GM12873 (cell line): ENCODE measurements around the gene MBD3.

ENCODE experiments used
- CTCF ChIP-seq: IDR thresholded peaks from 2 replicates; pipeline ENCODE4 v1.5.1; 2012; ENCODE audit warnings: low read depth, mild to moderate bottlenecking, moderate library complexity, low read length, control low read depth; ENCODE audit not compliant: insufficient read depth; ENCODE audit errors: missing control alignments

Gene MBD3

GRCh38 chr19:1602091-1602707 is 9.5 kb upstream of the MBD3 start:
- no peak for TF ChIP-seq CTCF

DNA sequence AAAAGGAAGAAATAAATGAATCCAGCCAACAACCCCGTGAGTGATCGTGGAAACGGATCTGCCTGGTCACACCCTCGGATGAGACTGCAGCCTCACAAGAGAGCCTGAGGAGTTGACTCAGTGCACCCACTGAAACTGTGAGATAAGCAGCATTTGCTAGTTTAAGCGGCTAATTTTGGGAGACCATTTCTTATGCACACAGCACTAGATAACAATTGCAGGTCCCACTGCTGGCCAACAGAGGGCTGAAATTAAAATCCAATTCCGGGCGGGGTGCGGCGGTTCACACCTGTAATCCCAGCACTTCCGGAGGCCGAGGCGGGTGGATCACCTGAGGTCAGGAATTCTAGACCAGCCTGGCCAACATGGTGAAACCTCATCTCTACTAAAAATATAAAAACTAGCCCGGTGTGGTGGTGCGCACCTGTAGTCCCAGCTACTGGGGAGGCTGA is 9.0 kb upstream of the MBD3 start:
- TF ChIP-seq CTCF: no peak

DNA sequence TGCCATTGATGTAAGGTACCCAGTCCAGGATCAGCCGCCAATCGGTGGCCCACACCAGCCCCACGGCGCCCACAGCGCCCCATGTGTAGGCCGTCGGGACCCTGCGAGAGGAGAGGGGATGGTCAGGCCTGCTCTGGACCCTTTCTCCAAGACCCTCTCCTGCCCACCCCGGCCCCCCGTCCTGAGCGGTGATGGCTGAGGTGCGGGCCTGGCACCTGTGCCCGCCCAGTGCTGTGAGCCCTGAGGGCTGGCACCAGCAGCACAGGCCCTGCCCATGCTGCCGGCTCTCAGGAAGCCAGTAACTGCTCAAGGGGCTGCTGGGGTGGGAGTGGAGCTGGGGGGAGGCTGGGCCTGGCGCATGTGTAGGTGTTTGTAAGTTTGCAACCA is 6.8 kb upstream of the MBD3 start:
- no peak for TF ChIP-seq CTCF

DNA sequence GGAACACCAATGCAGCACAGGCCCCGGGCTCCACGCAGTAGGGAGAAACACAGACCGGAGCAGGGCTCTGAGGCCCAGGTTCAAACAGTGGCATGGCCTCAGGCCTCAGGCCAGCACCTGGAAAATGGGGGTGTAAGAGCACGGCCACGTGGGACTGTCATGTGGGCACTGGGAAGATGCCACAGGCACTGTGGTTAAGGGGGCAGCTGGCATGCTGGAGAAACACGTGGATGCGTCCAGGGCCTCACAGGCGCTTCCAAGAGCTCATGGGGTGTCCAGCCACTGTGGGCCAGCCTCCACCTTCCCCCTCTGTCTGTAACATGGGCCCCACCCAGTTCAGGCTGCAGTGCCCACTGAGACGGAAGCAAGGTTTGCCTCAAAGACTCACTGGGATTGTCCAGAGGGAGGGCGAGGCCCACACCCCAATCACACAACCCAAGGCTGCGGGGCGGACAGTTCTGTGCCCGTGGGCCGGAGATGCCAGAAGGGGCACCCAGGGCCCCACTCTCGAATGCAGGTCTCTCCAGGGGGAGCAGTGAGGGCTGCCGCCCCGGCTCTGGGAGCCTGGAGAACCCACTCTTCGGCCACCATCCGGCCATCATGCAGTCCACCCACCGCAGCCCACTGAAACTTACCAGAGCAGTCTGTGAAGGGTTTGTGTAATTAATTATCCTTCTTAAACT is 6.3 kb upstream of the MBD3 start:
- TF ChIP-seq CTCF: no peak

DNA sequence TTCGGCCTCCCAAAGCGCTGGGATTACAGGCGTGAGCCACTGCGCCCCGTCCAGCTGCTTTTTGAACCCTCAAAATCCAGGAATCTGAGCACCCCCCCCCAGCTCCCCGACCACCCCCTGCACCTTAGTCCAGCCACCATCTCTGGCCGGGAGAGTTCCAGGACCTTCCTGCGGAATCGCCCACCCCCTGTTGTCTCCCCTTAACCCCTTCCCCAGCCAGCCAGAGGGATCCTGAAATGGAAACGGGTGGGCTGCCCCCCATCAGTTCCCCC is 772 bp upstream of the MBD3 start:
- TF ChIP-seq CTCF: no peak

GRCh38 chr19:1592024-1592754 is 476 bp downstream of the MBD3 start:
- no peak for TF ChIP-seq CTCF

DNA sequence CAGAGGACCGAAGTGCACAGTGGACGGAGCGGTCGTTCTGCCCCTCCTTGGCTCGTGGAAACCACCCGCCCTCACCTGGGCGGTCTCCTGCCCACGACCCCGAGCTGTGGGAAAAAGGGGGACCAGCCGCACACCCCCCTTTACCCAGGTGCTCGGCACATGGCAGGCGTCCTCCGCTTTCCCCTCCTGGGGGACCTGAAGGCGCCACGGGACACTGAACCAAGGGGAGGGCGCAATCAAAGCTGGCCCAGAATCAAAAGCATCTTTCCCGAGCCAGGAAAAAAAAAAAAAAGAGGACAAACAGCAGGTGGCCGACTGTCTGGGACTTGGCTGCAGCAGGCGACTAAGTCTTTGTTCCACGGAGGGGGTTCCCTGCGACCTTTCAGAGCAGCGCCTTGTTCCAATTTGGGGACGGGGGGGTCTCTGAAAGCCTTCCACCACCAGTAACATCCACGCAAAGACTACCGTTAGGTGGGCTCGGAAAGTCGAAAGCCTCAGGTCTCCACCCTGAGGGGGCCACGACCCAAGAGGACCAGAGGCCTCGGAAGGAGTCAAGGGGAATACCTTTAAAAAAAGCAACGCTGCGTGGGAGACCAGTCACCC is 1.1 kb downstream of the MBD3 start:
- TF ChIP-seq CTCF: no peak
